HG02840 (cell line): ENCODE results near the gene PKIB.
"Not testable (repeated sequence)": the region's sequence is repeated elsewhere in the genome, so short reads cannot be mapped to it uniquely, and the experiment has no call there.

Source experiments
- ATAC-seq: cut with Tn5 transposase; IDR thresholded peaks from one replicate; pipeline ENCODE4 v1.9.1; 2021; ENCODE audit warnings: mild to moderate bottlenecking, moderate library complexity, moderate number of reproducible peaks; ENCODE audit not compliant: unreplicated experiment, low FRiP score

Gene PKIB

GRCh38 chr6:122736616-122737015 lies 126.4 kb downstream of the PKIB start:
- ATAC-seq, result no peak

- ATAC-seq, result no peak
These were observed 129.9 kb downstream of the PKIB start for GRCh38 chr6:122740091-122740490.

- ATAC-seq, result no peak
These were observed 130.7 kb downstream of the PKIB start for GRCh38 chr6:122740936-122741335.

GRCh38 chr6:122744247-122744646 lies 134.0 kb downstream of the PKIB start:
- not testable (repeated sequence) for ATAC-seq

- ATAC-seq, result not testable (repeated sequence)
These were observed 134.7 kb downstream of the PKIB start for GRCh38 chr6:122744856-122745255.

GRCh38 chr6:122746688-122747087 lies 136.5 kb downstream of the PKIB start:
- no peak for ATAC-seq

GRCh38 chr6:122747573-122747972 lies 137.4 kb downstream of the PKIB start:
- no peak for ATAC-seq

GRCh38 chr6:122748945-122749344 lies 138.7 kb downstream of the PKIB start:
- not testable (repeated sequence) for ATAC-seq

GRCh38 chr6:122749451-122750050 lies 139.3 kb downstream of the PKIB start:
- no peak for ATAC-seq

GRCh38 chr6:122751326-122751725 lies 141.1 kb downstream of the PKIB start:
- peak; percentile 93 for ATAC-seq

- no peak for ATAC-seq
These were observed 142.3 kb downstream of the PKIB start for GRCh38 chr6:122752459-122752858.

GRCh38 chr6:122753000-122753687 lies 142.9 kb downstream of the PKIB start:
- no peak for ATAC-seq

GRCh38 chr6:122753688-122754056 lies 143.5 kb downstream of the PKIB start:
- no peak for ATAC-seq

- ATAC-seq, result no peak
These were observed 144.1 kb downstream of the PKIB start for GRCh38 chr6:122754191-122754731.

- ATAC-seq, result no peak
These were observed 145.7 kb downstream of the PKIB start for GRCh38 chr6:122755901-122756300.

- peak; percentile 99 for ATAC-seq
These were observed 148.7 kb downstream of the PKIB start for GRCh38 chr6:122758927-122759334.

- no peak for ATAC-seq
These were observed 150.1 kb downstream of the PKIB start for GRCh38 chr6:122760330-122760729.

GRCh38 chr6:122766256-122766655 lies 156.1 kb downstream of the PKIB start:
- no peak for ATAC-seq

GRCh38 chr6:122770835-122771601 lies 160.8 kb downstream of the PKIB start:
- no peak for ATAC-seq

- ATAC-seq, result no peak
These were observed 162.7 kb downstream of the PKIB start for GRCh38 chr6:122772724-122773415.
